Brain microvascular endothelial cell (primary cell): ENCODE results near the gene MAP3K10.

Experiments used
- DNase-seq: peaks from one replicate; pipeline ENCODE4 v3.0.0-alpha.2; 2020
- H3K27ac ChIP-seq: fragments of 250-450 bp; sonication (Bioruptor Pico); 2 replicates; pipeline ENCODE4 v1.5.1; 2020; ENCODE audit warnings: mild to moderate bottlenecking, moderate library complexity
- H3K27me3 ChIP-seq: fragments of 250-450 bp; sonication (Bioruptor Pico); replicated peaks from 2 replicates; pipeline ENCODE4 v1.5.1; 2020; ENCODE audit warnings: mild to moderate bottlenecking
- H3K36me3 ChIP-seq: fragments of 250-450 bp; sonication (Bioruptor Pico); replicated peaks from 2 replicates; pipeline ENCODE4 v1.5.1; 2020; ENCODE audit warnings: mild to moderate bottlenecking
- H3K4me3 ChIP-seq: 2 replicates; pipeline ENCODE4 v1.5.1; 2011; ENCODE audit warnings: low read depth, mild to moderate bottlenecking, control low read depth, low read length, moderate library complexity
- CTCF ChIP-seq: IDR thresholded peaks from 2 replicates; pipeline ENCODE4 v1.5.1; 2011; ENCODE audit warnings: low read depth, mild to moderate bottlenecking, moderate library complexity, low read length, control low read depth, inconsistent platforms; ENCODE audit errors: missing control alignments
- in situ Hi-C: cut with HindIII; loops from 2 replicates; pipeline ENCODE4 v1.10.0; 2017; ENCODE audit warnings: low sequenced_read_pairs, low pct_ligation_motif_present

MAP3K10 gene

GRCh38 chr19:40241125-40241808 lies 50.0 kb downstream of the MAP3K10 start:
- no peak overlapping the region for H3K4me3 ChIP-seq
- DNase-seq = no peak
- no peaks in the 10 kb centered on the region for H3K27me3 ChIP-seq
- in situ Hi-C loops = no loop called here
- peaks cover 32% of the 10 kb centered on the region for H3K36me3 ChIP-seq
- no peak for TF ChIP-seq CTCF
- no peak overlapping the region for H3K27ac ChIP-seq

DNA sequence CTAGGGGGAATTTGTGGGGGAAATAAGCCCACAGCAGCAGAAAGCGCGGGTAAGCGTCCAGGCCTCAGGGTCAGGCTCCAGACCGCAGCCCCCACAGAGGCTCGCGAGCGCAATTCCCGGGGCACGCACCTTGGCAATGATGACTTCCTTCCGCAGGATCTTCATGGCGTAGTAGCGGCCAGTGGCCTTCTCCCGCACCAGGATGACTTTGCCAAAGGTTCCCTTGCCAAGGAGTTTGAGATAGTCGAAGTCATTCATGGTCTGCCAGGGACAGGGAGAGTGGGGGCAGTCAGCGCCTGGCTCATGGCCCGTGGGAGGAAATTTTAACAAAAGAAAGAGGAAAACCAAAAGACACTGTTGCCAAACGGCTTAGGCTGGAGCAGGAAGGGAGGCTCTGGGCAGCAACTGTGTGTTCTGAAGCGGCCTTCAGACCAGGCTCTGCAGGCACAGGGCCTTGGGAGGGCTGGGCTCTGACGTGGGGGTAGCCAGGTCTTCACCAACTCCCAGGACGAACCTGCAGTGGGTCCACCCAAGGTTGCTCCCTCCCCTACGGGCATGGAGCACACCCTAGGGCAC lies 50.7 kb downstream of the MAP3K10 start:
- in situ Hi-C loops = no loop called here
- Histone ChIP-seq H3K27ac (no peak overlapping the region), H3K4me3 (no peak overlapping the region), H3K36me3 (peaks cover 29% of the 10 kb centered on the region), H3K27me3 (no peaks in the 10 kb centered on the region)
- no peak for TF ChIP-seq CTCF
- DNase-seq = no peak

DNA sequence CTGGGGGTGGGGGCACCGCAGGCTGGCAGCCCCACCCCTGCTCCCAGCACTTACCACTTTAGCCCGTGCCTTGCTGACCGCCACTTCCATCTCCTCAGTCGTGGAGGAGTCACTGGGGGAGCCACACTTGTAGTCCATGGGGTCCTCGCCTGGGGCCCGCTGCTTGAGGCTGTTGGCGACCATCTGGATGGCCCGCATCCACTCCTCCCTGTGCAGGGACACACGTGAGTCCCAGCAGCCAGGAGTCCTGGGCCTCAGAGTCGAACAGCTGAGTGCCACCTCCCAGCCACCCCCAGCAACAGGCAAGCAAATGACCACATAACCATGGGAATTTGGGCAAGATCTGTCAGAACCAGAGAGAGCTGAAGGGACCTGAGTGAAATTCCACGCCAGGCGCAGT lies 51.3 kb downstream of the MAP3K10 start:
- Histone ChIP-seq H3K36me3 (peaks cover 26% of the 10 kb centered on the region), H3K27me3 (no peaks in the 10 kb centered on the region), H3K27ac (no peak overlapping the region), H3K4me3 (no peak overlapping the region)
- in situ Hi-C loops = no loop called here
- no peak for DNase-seq
- TF ChIP-seq CTCF = no peak

DNA sequence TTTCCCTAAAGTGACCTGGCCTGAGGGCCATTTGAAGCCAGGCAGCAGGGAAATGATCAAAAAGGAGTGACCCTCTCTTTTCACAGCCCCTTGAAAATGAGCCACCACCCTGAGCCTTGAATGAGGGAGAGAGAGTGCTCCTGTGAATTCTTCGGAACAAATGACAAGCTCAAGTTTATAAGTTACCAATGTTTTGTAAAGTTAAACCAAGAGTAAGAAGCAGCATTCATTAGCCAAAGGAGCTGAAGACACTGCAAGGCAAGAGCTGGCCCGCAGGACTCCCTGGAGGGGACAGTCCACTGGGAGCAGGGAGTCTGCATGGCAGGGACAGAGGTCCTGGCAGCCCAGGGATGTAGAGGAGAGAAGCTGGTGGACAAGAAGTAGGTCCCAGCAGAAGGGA lies 52.0 kb downstream of the MAP3K10 start:
- H3K36me3 ChIP-seq = peaks cover 24% of the 10 kb centered on the region
- H3K4me3 ChIP-seq = no peak overlapping the region
- in situ Hi-C loops = no loop called here
- H3K27me3 ChIP-seq = no peaks in the 10 kb centered on the region
- no peak for DNase-seq
- H3K27ac ChIP-seq = no peak overlapping the region
- TF ChIP-seq CTCF = no peak

DNA sequence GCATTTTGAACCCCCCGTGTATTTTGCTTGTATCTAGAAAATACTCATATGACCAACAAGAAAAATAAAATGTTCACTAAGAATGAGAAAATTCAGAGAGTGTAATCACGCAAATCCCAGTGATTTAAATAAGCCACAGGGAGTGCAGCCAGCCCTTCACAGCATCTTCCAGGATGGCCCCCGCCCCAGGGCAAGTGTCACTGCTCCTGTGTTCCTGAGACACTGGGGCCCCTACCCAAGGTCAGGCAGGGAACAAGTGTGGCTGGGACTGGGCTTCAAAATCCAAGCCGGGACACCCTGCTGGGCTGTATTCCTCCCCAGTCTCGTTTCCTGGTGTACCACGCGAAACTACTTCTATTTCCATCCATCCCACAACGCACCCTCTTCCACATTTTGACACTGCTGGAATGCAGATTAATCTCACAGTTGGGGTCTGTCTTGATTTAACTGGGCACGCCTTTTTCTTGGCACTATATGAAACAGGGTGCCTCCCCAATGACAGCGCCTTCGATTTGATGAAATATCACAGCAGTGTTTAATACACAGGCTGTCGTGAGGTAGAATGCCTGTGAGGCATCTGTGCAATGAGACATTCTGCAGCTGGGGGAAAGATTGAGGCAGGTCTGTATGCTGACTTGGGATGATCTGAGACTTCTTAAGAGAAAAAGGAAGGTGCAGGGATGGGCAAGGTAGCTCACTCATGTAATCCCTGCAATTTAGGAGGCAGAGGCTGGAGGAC lies 53.5 kb downstream of the MAP3K10 start:
- Histone ChIP-seq H3K27me3 (no peaks in the 10 kb centered on the region), H3K36me3 (peaks cover 13% of the 10 kb centered on the region), H3K27ac (no peak overlapping the region), H3K4me3 (no peak overlapping the region)
- in situ Hi-C loops = no loop called here
- TF ChIP-seq CTCF = no peak
- DNase-seq = no peak
